Measurements from ENCODE around the gene GJA4. TPM values are rescaled to one million over a fixed set of nuclear protein-coding genes. Genes with fewer than 3 reads are reported as not detected.

Gene GJA4
- total and polyA plus RNA-seq, 2 of the 13 experiments (the other 11 are each of a cell fraction or from before 2014, with no cell fraction given): not detected

DNA sequence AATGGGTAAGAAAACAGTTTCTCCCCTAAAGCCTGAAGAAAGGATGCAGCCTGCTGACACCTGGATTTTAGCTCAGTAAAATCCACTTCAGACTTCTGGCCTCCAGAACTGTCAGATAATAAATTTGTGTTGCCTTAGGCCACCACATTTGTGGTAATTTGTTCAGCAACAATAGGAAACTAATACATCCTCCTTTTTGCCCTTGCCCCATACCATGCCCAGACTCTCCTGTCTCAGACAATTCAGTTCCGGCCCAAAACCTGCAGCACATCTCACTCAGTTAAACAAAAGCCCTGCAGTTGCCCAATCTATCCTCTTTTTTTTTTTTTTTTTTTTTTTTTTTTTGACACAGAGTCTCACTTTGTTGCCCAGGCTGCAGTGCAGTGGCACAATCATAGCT, 40.9 kb downstream of the GJA4 start:
- no peaks in the 10 kb centered on the region for H3K4me1 ChIP-seq (ENCODE audit: insufficient read depth, low read length)
- no peaks in the 10 kb centered on the region for H4K20me1 ChIP-seq (ENCODE audit: insufficient read depth, low read length)
- in situ Hi-C loops (cut with HindIII; ENCODE audit: extremely low pct_ligation_motif_present, low pct_unique_long_range_greater_than_20kb) (no loop called here), intact Hi-C loops (cut with micrococcal nuclease; ENCODE audit: unreplicated experiment) (no loop called here)
- WGBS (ENCODE audit: low lambda C conversion rate): 29% methylated on average over 1 of the region's 1 CpG
- ATAC-seq (no peak), FAIRE-seq (no peak), DNase-seq (ENCODE audit: low spot score) (no peak)
- no peak overlapping the region for H3K27ac ChIP-seq (ENCODE audit: extremely low read length, insufficient read depth, low read length)
- no peak overlapping the region for H3K4me3 ChIP-seq (replicated peaks in 1 of 3; ENCODE audit: insufficient read depth in 1 of 3, low read depth in 2 of 3, low read length in 3 of 3)
- H3K79me2 ChIP-seq (ENCODE audit: insufficient read depth, low read length): no peaks in the 10 kb centered on the region
- ChIA-PET POLR2A (no interaction called here), CTCF (ENCODE audit: low intra/inter-chr PET ratio, low total read pairs) (no interaction called here)
- no peak overlapping the region for H2AFZ ChIP-seq (ENCODE audit: low read length)
- no peaks in the 10 kb centered on the region for H3K9me3 ChIP-seq (ENCODE audit: low read length)
- no TSS peak for BruUV-seq (replicated peaks)
- H3K4me2 ChIP-seq (ENCODE audit: low read depth, low read length): no peak overlapping the region
- no peaks in the 10 kb centered on the region for H3K36me3 ChIP-seq (replicated peaks in 1 of 2; ENCODE audit: control insufficient read depth in 1 of 2, insufficient read depth in 2 of 2, low read length in 2 of 2)
- H3K27me3 ChIP-seq (ENCODE audit: control insufficient read depth in 1 of 2, insufficient read depth in 2 of 2, low read length in 2 of 2): no peaks in the 10 kb centered on the region; a peak in 1 of 5 replicates
- no peak overlapping the region for H3K9ac ChIP-seq (ENCODE audit: insufficient read depth, low read depth, low read length)
- TF ChIP-seq ZNF543 (CRISPR knock-in tag; IDR thresholded peaks at IDR 0.05) (no peak), KLF12 (CRISPR knock-in tag; IDR thresholded peaks at IDR 0.05; ENCODE audit: borderline replicate concordance) (no peak), GABPB1 (CRISPR knock-in tag; IDR thresholded peaks at IDR 0.05) (no peak), ZNF674 (CRISPR knock-in tag; IDR thresholded peaks at IDR 0.05; ENCODE audit: low read depth) (no peak), CC2D1A (CRISPR knock-in tag; IDR thresholded peaks at IDR 0.05) (no peak), TCF12 (IDR thresholded peaks at IDR 0.05) (no peak), TCF12 (CRISPR knock-in tag; IDR thresholded peaks at IDR 0.05) (no peak), BHLHE40 (IDR thresholded peaks at IDR 0.05; ENCODE audit: low read length) (no peak), DPF2 (CRISPR knock-in tag; IDR thresholded peaks at IDR 0.05; ENCODE audit: borderline replicate concordance, low read depth) (no peak), KDM1A (CRISPR knock-in tag; IDR thresholded peaks at IDR 0.05) (no peak), GTF2F1 (IDR thresholded peaks at IDR 0.05; ENCODE audit: low read length) (no peak), SMAD1 (CRISPR knock-in tag; IDR thresholded peaks at IDR 0.05; ENCODE audit: borderline replicate concordance, low read depth) (no peak), ADNP (CRISPR knock-in tag; IDR thresholded peaks at IDR 0.05) (no peak)
- TF ChIP-seq, protein P1, sequence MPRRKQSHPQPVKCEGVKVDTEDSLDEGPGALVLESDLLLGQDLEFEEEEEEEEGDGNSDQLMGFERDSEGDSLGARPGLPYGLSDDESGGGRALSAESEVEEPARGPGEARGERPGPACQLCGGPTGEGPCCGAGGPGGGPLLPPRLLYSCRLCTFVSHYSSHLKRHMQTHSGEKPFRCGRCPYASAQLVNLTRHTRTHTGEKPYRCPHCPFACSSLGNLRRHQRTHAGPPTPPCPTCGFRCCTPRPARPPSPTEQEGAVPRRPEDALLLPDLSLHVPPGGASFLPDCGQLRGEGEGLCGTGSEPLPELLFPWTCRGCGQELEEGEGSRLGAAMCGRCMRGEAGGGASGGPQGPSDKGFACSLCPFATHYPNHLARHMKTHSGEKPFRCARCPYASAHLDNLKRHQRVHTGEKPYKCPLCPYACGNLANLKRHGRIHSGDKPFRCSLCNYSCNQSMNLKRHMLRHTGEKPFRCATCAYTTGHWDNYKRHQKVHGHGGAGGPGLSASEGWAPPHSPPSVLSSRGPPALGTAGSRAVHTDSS (CRISPR knock-in tag; conservative IDR thresholded peaks at IDR 0.05): no peak
- TF ChIP-seq, protein P2, sequence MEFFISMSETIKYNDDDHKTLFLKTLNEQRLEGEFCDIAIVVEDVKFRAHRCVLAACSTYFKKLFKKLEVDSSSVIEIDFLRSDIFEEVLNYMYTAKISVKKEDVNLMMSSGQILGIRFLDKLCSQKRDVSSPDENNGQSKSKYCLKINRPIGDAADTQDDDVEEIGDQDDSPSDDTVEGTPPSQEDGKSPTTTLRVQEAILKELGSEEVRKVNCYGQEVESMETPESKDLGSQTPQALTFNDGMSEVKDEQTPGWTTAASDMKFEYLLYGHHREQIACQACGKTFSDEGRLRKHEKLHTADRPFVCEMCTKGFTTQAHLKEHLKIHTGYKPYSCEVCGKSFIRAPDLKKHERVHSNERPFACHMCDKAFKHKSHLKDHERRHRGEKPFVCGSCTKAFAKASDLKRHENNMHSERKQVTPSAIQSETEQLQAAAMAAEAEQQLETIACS (CRISPR knock-in tag; IDR thresholded peaks at IDR 0.05): no peak
- TF ChIP-seq, protein P3, sequence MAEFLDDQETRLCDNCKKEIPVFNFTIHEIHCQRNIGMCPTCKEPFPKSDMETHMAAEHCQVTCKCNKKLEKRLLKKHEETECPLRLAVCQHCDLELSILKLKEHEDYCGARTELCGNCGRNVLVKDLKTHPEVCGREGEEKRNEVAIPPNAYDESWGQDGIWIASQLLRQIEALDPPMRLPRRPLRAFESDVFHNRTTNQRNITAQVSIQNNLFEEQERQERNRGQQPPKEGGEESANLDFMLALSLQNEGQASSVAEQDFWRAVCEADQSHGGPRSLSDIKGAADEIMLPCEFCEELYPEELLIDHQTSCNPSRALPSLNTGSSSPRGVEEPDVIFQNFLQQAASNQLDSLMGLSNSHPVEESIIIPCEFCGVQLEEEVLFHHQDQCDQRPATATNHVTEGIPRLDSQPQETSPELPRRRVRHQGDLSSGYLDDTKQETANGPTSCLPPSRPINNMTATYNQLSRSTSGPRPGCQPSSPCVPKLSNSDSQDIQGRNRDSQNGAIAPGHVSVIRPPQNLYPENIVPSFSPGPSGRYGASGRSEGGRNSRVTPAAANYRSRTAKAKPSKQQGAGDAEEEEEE (CRISPR knock-in tag; IDR thresholded peaks at IDR 0.05; ENCODE audit: borderline replicate concordance): no peak
- TF ChIP-seq, protein P4, sequence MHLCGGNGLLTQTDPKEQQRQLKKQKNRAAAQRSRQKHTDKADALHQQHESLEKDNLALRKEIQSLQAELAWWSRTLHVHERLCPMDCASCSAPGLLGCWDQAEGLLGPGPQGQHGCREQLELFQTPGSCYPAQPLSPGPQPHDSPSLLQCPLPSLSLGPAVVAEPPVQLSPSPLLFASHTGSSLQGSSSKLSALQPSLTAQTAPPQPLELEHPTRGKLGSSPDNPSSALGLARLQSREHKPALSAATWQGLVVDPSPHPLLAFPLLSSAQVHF (CRISPR knock-in tag; IDR thresholded peaks at IDR 0.05): no peak
- TF ChIP-seq, protein P5, sequence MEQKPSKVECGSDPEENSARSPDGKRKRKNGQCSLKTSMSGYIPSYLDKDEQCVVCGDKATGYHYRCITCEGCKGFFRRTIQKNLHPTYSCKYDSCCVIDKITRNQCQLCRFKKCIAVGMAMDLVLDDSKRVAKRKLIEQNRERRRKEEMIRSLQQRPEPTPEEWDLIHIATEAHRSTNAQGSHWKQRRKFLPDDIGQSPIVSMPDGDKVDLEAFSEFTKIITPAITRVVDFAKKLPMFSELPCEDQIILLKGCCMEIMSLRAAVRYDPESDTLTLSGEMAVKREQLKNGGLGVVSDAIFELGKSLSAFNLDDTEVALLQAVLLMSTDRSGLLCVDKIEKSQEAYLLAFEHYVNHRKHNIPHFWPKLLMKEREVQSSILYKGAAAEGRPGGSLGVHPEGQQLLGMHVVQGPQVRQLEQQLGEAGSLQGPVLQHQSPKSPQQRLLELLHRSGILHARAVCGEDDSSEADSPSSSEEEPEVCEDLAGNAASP (CRISPR knock-in tag; IDR thresholded peaks at IDR 0.05; ENCODE audit: borderline replicate concordance): no peak
- TF ChIP-seq, protein P6, sequence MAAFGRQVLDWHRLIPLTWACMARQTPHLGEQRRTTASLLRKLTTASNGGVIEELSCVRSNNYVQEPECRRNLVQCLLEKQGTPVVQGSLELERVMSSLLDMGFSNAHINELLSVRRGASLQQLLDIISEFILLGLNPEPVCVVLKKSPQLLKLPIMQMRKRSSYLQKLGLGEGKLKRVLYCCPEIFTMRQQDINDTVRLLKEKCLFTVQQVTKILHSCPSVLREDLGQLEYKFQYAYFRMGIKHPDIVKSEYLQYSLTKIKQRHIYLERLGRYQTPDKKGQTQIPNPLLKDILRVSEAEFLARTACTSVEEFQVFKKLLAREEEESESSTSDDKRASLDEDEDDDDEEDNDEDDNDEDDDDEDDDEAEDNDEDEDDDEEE (CRISPR knock-in tag; IDR thresholded peaks at IDR 0.05): no peak

Measured in HepG2 (cell line).